GM11168 (cell line): ENCODE measurements around the gene ETF1.
"Not testable (repeated sequence)": the region's sequence is repeated elsewhere in the genome, so short reads cannot be mapped to it uniquely, and the experiment has no call there.

ENCODE experiments used
- in situ Hi-C: fragments of 300-500 bp; cut with MboI; formaldehyde crosslinking; loops from one replicate; pipeline ENCODE4 v1.12.0; 2022; ENCODE audit warnings: low sequenced_read_pairs; ENCODE audit not compliant: unreplicated experiment

The ETF1 gene

DNA sequence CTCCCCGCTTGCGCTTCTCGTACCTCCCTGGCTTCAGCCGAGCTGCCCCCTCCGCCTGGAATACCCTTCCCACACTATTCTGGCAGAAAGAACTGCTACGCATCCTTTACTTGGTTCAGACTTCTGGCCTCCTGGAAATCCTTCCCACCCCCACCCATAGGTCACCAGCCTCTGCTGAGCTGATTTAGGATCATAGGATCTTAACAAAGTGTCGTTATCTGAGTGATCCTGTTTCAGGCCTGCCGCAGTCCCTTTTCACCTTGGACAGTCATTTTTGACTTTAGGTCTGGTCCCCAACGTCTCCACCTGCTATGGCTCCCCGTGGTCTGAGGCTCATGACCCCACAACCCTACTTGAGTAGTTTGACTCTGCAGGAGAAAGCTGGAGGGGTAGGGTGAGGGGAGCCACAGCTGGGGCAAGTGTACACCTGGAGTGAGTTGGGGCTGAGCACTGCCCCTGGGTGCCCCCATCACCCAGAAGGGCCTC, 50.4 kb downstream of the ETF1 start:
- in situ Hi-C loops, result no loop called here

DNA sequence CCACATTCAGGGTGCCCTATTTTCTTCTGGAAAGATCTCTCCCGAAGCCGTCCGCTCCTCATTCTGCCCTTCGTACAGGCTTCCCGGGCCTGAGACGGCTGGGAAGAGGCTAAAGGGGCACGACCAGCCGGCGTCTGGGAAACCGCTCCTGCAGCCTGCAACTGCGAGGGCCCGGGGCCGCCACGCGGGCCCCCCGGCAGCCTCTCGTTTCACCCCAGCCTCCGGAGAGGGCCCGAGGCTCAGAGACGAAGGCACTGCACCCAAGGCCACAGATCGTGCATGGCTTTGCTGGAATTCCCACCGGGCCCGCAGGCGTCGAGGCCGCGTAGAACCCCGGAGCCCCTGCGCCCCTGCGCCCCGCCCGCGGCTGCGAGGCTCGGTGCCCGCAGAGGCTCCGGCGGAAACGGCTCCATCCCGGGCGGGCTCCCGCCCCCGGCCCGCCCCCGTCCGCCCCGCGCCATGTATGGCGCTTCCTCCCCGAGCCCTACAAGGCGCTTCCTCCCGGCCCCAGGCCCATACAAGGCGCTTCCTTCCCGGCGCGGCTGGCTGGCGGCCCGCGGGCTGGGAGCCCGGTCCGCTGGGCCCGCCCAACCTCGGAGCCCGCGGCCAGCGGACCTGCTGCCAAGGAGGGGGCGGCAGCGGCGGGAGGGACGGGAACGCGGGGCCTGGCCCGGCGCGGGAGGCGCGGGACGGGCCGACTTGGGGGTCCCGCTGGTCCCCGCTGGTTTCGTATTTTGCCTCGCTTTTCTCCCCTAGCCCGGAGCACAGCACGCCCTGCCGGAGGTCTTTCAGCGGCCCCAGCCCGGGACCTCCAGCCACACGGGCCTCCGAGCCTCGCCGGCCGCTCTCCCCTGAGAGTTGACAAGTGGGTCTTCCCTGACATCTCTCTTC, 51.1 kb downstream of the ETF1 start:
- in situ Hi-C loops, result no loop called here

DNA sequence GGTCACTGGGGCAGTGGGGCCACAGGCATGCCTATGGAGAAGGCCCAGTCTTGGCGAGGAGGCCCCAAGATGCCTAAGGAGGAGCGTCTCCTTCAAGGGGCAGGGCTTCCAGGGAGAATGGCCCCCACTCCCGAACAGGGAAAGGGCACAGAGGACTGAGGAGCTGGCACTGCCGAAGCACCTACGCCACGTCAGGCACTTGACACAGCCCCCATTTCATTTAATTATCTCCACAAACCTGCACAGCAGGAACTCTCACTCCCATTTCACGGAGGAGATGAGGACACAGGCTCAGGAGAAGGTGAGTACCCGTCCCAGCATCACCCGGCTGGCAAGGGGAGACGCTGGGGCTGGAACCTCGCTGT, 51.8 kb downstream of the ETF1 start:
- in situ Hi-C loops, result no loop called here

GRCh38 chr5:138490648-138491283, 52.3 kb downstream of the ETF1 start:
- in situ Hi-C loops, result no loop called here

DNA sequence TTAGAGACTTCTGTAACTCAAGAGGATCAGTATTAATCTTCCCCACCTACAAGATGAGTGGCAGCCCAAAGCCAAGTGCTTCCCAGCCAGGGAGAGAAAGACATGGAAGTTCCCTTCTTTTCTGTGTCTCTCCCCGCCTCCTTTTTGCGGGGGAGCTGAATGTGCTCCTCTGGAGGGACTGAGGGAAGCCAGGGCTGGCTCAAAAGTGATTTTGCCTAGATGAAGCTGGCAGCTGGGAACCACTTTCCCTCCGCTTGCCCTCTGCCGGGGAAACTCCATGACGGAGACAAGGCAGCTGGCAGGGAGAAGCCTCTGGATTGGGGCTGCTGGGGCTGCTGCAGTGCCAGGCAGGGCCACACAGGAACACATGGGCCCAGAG, 53.4 kb downstream of the ETF1 start:
- in situ Hi-C loops, result no loop called here

GRCh38 chr5:138488481-138488945, 54.5 kb downstream of the ETF1 start:
- in situ Hi-C loops, result no loop called here

DNA sequence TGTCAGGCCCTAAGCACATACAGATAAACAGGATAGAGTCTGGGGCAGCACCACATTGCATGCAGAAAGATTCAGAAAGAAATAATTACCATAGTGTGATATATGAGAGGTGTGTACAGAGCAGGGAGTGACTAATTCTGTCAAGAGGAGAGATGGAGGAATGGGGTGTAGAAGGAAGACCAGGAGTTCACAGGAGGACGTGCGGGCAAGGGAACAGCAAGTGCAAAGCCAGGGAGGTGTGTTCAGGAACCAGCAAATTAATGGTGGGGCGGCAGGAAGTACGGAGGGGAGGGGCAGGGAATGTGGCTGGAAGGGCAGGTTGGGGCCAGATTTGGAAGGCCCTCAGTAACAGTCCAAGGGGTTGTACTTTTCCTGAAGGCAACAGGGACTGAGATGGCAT, 60.4 kb downstream of the ETF1 start:
- in situ Hi-C loops, result no loop called here

DNA sequence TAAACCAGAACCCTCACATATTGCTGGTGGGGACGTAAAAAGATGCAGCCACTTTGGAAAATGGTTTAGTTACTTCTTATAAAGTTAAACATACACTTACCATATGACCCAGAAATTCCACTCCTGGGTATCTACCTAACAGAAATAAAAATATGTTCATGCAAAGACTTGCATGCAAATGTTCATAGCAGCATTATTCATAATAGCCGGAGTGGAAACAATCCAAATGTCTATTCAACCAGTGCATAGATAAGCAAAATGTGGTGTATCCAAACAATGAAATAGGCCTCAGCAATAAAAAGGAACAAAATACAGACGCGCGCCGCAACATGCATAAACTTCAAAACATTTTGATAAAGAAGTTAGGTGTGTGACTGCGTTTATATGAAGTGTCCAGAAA, 66.1 kb downstream of the ETF1 start:
- in situ Hi-C loops, result no loop called here

DNA sequence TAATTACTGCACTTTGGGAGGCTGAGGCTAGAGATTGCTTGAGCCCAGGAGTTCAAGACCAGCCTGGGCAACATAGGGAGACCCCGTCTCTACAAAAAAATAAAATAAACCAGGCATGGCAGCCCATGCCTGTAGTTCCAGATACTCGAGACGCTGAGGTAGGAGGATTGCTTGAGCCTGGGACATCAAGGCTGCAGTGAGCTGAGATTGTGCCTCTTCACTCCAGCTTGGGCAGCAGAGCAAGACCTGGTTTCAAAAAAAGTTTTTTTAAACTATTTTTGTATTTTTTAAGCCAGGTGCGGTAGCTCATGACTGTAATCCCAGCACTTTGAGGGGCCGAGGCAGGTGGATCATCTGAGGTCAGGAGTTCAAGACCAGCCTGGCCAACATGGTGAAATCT, 69.9 kb downstream of the ETF1 start:
- in situ Hi-C loops, result not testable (repeated sequence)

DNA sequence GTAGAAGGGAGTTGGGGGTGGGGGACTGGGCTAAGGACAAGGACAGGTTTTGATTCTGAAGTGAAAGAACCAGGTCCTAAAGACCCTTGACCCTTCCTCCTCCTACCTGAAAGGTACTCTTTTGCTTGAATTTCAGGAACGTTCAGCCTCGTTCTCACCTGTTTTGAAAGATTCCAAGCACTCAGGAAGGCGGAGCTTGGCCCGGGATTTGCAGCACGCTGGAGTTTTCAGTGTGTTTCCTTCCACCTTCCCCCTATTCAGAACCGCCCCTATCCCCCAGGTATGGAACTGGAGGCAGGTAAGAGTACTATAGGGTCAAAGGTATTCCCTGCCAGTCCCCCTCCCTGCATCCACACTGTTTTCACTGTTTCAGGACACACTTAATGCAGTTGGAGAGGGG, 70.7 kb downstream of the ETF1 start:
- in situ Hi-C loops, result no loop called here

- in situ Hi-C loops, result no loop called here
Observed at GRCh38 chr5:138471052-138471361, 72.0 kb downstream of the ETF1 start.

DNA sequence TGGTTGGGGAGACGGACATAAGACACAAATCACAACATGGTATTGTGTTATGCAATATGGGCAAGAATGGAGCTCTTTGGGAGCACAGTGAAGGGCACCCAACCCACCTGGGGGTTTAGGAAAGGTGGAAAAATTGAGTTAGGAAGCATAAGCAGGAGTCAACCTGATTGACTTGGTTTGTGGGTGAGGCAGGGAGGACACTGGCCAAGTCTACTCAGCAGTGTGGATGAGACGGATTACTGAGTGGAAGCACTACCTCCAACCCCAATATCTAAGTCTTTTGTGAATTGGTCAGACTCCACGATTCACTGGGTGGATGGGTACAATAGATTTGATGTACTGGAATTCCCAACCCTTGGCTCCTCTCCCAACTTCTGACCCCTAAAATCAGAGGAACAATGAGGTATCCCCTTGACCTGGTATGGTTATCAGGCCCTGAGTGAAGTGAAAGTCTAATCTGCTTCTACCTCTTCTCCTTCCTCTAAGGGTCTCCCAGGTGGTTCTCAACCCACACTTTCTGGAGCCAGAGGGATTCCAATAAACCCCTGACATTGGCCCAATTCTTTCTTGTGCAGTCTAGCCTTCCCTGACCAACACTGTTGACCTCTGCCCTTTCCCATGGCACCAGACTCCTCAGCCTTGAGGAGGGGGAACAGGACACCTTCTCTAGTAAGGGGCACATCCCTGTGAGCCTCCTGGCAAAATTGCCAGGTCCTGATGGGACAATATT, 72.5 kb downstream of the ETF1 start:
- in situ Hi-C loops, result no loop called here

- in situ Hi-C loops, result no loop called here
Observed at GRCh38 chr5:138469540-138470321, 73.3 kb downstream of the ETF1 start.

DNA sequence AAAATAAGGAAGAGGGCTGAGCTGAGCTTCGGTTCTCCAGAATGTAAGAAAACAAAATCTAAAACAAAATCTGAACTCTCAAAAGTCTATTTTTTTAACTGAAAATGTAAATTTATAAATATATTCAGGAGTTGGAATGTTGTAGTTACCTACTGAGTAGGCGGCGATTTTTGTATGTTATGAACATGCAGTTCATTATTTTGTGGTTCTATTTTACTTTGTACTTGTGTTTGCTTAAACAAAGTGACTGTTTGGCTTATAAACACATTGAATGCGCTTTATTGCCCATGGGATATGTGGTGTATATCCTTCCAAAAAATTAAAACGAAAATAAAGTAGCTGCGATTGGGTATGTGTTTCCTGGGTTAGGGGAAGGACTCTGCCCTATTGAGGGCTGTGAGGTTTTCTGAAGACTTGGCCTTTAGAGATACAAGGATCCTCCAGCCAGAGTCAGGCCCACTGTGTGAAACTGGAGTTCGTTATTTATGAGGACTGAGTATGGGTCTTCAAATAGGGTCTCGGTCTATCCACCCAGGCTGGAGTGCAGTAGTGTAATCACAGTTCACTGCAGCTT, 74.0 kb downstream of the ETF1 start:
- in situ Hi-C loops, result no loop called here

- in situ Hi-C loops, result no loop called here
Observed at GRCh38 chr5:138468133-138468965, 74.7 kb downstream of the ETF1 start.

- in situ Hi-C loops, result no loop called here
Observed at GRCh38 chr5:138467711-138468132, 75.3 kb downstream of the ETF1 start.

DNA sequence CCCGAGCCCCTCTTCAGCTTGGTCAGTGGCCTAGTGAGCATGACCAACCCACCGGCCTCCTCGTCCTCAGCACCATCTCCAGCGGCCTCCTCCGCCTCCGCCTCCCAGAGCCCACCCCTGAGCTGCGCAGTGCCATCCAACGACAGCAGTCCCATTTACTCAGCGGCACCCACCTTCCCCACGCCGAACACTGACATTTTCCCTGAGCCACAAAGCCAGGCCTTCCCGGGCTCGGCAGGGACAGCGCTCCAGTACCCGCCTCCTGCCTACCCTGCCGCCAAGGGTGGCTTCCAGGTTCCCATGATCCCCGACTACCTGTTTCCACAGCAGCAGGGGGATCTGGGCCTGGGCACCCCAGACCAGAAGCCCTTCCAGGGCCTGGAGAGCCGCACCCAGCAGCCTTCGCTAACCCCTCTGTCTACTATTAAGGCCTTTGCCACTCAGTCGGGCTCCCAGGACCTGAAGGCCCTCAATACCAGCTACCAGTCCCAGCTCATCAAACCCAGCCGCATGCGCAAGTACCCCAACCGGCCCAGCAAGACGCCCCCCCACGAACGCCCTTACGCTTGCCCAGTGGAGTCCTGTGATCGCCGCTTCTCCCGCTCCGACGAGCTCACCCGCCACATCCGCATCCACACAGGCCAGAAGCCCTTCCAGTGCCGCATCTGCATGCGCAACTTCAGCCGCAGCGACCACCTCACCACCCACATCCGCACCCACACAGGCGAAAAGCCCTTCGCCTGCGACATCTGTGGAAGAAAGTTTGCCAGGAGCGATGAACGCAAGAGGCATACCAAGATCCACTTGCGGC, 75.9 kb downstream of the ETF1 start:
- in situ Hi-C loops, result no loop called here

GRCh38 chr5:138466125-138466899, 76.7 kb downstream of the ETF1 start:
- in situ Hi-C loops, result no loop called here
